ENCODE data around the gene CAMTA1.

The CAMTA1 gene

GRCh38 chr1:7418442-7419080, 633.3 kb downstream of the CAMTA1 start:
- H3K9me3 ChIP-seq (ENCODE audit: control insufficient read depth, insufficient read depth, low read depth, low read length): no peaks in the 10 kb centered on the region
- H3K27ac ChIP-seq (ENCODE audit: extremely low read depth, low read depth, low read length): no peak overlapping the region
- ChIA-PET POLR2A (no interaction called here), CTCF (no interaction called here)
- H3K36me3 ChIP-seq (ENCODE audit: control insufficient read depth in 2 of 2, insufficient read depth in 1 of 2, low read length in 2 of 2): no peaks in the 10 kb centered on the region
- TF ChIP-seq ZNF707 (tag by site-specific recombination; IDR thresholded peaks at IDR 0.05) (no peak), ZNF26 (tag by site-specific recombination; IDR thresholded peaks at IDR 0.05) (no peak), ZBTB10 (tag by site-specific recombination; IDR thresholded peaks at IDR 0.05) (no peak), PRDM1 (tag by site-specific recombination; IDR thresholded peaks at IDR 0.05) (no peak)
- no peaks in the 10 kb centered on the region for H3K4me1 ChIP-seq (ENCODE audit: control insufficient read depth, insufficient read depth, low read length)
- no peak overlapping the region for H3K4me3 ChIP-seq (ENCODE audit: low read depth, low read length)

- H3K27ac ChIP-seq (ENCODE audit: extremely low read depth, low read depth, low read length): no peak overlapping the region
- TF ChIP-seq ZNF239 (tag by site-specific recombination; IDR thresholded peaks at IDR 0.05): no peak
- no peak for TF ChIP-seq ZNF624 (tag by site-specific recombination; IDR thresholded peaks at IDR 0.05)
- no peak for TF ChIP-seq SP3 (tag by site-specific recombination; IDR thresholded peaks at IDR 0.05)
- no peak for TF ChIP-seq ZBTB6 (tag by site-specific recombination; IDR thresholded peaks at IDR 0.05)
- TF ChIP-seq ZNF157 (tag by site-specific recombination; IDR thresholded peaks at IDR 0.05): no peak
- no peak for TF ChIP-seq ZNF174 (tag by site-specific recombination; IDR thresholded peaks at IDR 0.05)
- TF ChIP-seq ZNF610 (tag by site-specific recombination; IDR thresholded peaks at IDR 0.05; ENCODE audit: borderline replicate concordance): no peak
- no peak for TF ChIP-seq ZNF223 (tag by site-specific recombination; IDR thresholded peaks at IDR 0.05)
- no peak for TF ChIP-seq BCL11B (tag by site-specific recombination; IDR thresholded peaks at IDR 0.05; ENCODE audit: low read depth)
- TF ChIP-seq ZNF549 (tag by site-specific recombination; IDR thresholded peaks at IDR 0.05): no peak
- no peak for TF ChIP-seq ZNF701 (tag by site-specific recombination; IDR thresholded peaks at IDR 0.05)
- no peak for TF ChIP-seq ZNF561 (tag by site-specific recombination; IDR thresholded peaks at IDR 0.05; ENCODE audit: borderline replicate concordance)
- no peak for TF ChIP-seq ZSCAN4 (tag by site-specific recombination; IDR thresholded peaks at IDR 0.05)
- TF ChIP-seq PBX3 (CRISPR knock-in tag; IDR thresholded peaks at IDR 0.05): no peak
- no peak for TF ChIP-seq SCRT1 (tag by site-specific recombination; IDR thresholded peaks at IDR 0.05; ENCODE audit: borderline replicate concordance)
- no peaks in the 10 kb centered on the region for H3K4me1 ChIP-seq (ENCODE audit: control insufficient read depth, insufficient read depth, low read length)
- H3K36me3 ChIP-seq (ENCODE audit: control insufficient read depth in 2 of 2, insufficient read depth in 1 of 2, low read length in 2 of 2): no peaks in the 10 kb centered on the region
- ChIA-PET POLR2A (no interaction called here), CTCF (no interaction called here)
- no peak overlapping the region for H3K4me3 ChIP-seq (ENCODE audit: low read depth, low read length)
- no peaks in the 10 kb centered on the region for H3K9me3 ChIP-seq (ENCODE audit: control insufficient read depth, insufficient read depth, low read depth, low read length)
These were observed 634.8 kb downstream of the CAMTA1 start for GRCh38 chr1:7420098-7420445.

All from HEK293 (cell line).